Left cardiac atrium (tissue), 4 donors: ENCODE data around the gene EFCAB6. TPM values are rescaled to one million over a fixed set of nuclear protein-coding genes. Genes with fewer than 3 reads are reported as not detected.

ENCODE experiments used
- ATAC-seq, 2 donors: fragments of 200-7000 bp; cut with Tn5 transposase; one replicate each; pipeline ENCODE4 v1.9.1; 2020; ENCODE audit warnings: mild to moderate bottlenecking in 2 of 2, moderate library complexity in 2 of 2
- DNase-seq: peaks from one replicate; pipeline ENCODE4 v3.0.0-alpha.2; 2020
- intact Hi-C, 2 donors: fragments of 100-400 bp; cut with DNase I; formaldehyde crosslinking; loops; one replicate each; pipeline versions ENCODE4 v1.14.1 to v1.15.1; 2022 to 2023
- total RNA-seq, 2 donors: library from RNA; stranded (reverse); fragmentation: NEBNext Ultra II Directional; extraction: Animal tissue kit (Norgen Biotek cat#: 25700); gene quantifications; one replicate each; pipeline ENCODE4 v1.2.1, GENCODE V29; 2021
- donor health status: DM: no; HTN: yes; CAD: no.
- donor health status: DM: no; HTN: yes; CAD: no; lungs with severe emphysema.
- donor health status: DM: yes; HTN: yes; CAD: no.
- donor health status: Dilated cardiomyopathy.

The EFCAB6 gene
- total RNA-seq, 2 donors from 2014 or later, result 1.7 to 1.8 TPM

DNA sequence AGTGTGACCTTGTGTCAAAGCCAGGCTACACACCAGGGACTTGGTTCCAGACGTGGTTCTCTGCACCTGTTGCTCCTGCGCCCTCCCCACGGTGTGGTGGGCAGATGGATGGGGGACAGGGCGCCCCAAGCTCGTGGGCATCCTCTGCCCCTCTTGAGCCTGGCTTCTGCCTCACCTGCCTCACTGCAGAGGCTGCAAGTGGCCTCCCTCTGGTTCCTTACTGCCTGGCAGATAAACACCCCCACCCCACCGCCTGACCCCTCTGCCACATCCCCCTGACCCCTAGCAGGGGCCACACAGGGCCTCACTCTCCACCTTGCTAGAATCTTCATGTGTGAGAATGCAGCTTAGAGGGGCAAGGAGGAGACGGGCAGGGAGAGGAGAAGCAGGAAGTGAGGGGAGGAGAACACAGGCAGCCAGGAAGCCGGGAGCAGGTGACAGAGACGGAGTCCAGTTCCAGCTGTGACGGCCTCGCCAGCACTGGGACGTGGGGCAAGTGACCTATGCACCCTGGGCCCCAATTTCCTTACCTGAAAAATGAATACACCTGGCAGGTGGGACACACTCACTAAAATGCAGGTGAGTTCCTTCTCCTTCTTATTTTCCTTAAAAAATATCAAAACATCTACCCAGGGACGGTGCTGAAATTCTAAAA is 178.3 kb downstream of the EFCAB6 start:
- DNase-seq, result no peak
- intact Hi-C loops, result no loop called here
- no peak for ATAC-seq

DNA sequence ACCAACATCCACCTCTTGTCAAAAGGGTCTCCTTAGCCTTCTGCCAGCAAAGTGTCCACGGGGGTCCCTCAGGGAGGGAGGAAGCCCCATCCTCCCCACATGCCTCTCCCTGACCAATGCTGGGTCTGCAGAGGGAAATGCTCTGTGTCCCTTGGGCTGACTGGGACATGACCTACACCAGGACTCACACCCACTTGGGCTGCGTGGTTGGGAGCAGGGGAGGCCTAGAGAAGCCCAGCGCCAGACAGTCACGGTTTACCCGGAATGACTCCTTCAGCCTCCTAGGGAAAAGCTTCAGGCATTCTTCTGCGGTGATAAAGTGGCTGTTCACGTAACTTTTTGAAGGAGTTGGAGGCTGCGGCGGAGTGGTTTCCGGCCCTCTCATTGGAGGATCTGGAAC is 180.3 kb downstream of the EFCAB6 start:
- no peak for ATAC-seq
- no peak for DNase-seq
- intact Hi-C loops, result no loop called here

DNA sequence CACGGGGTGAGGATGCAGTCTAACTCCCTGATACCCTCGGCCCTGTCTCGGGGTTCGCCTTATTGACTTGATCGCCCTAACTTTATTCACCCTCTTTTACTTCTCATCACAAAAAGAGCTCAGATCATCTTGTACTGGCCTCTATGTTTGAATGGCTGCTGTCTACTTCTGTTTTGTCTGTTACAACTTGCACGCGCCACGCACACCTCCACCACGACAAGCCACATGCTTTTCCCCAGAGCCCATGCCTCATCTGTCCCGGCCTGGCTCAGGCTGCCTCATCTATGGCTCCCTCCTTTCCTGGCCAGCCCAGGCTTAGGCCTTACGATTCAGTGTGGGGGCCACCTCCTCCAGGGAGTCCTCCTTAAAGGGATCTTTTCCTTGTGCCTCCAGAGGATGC is 180.9 kb downstream of the EFCAB6 start:
- no peak for ATAC-seq
- intact Hi-C loops, result no loop called here

DNA sequence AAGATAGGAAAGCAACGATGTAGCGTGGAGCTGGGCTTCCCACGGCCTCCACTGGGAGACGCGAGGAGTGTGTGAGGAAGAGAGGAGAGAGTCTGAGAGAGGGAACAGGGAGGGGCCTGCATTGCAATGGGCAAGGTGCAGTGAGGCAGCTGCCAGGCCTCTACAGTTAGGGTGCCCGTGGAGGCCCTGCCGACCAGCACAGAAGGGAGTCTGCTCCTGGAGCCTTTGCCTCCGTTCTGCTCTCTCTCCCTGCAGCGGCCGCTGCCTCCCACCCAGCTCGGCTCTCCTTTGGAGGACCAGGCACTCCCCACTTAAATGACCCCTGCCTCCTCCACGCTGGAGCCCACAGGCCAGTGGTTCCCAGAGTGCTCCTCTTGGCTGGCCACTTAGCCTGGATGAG is 181.7 kb downstream of the EFCAB6 start:
- intact Hi-C loops, result no loop called here
- no peak for DNase-seq
- no peak for ATAC-seq

More for the DNA sequence above, 180.9 kb downstream of the EFCAB6 start:
- no peak for DNase-seq

DNA sequence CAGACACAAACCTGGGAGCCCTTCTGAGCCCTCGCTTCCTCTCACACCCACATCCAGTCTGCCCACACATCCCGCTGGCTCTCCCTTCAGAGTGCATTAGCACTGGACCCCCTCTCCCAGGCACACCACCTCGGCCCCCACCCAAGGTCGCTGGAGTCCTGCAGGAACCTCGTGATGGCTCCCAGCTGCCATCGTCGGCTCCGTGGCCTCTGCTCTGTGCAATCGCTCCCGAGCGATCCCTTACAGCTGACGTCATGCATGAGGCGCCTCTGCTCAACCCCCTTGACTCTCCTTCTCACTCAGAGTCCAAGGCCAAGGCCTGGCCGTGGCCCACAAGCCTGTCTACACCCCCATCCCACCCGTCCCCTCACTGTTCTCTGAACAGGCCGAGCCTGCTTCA is 183.9 kb downstream of the EFCAB6 start:
- ATAC-seq, result peak; percentile 70 to 78
- intact Hi-C loops, result no loop called here
- DNase-seq, result peak; percentile 55

DNA sequence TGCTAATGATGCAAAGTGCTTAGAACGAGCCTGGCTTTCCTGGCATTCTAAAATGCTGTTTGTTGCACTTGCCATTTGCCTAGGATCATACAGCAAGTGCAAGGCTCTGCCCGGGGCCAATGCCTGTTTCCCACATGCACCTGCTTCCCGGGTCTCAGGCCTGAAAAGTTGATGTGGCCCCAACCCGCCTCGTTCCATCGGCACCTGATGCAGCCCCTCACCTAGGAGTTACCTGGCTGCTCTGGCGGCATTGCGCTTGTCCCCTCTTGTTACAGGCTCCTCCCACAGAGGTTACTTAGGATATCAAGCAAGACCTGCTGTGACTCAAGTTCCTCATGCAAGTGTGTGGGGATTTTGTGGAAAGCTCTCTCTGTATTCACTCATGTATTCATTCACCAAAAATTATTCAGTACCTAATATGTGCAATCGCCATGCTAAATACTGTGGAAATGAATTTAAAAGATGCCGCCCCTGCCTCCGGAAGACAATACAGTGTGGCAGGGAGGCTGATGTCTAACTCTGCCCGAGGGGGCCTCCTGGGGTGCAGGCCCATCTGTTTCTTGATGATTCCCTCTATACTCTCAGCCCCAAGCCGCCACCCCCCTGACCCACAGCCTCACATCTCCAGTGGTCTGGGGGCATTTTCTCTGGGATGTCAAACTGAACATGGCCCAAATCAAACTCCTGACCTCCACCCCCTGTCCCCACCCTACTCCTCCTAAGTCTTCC is 184.5 kb downstream of the EFCAB6 start:
- ATAC-seq, result no peak
- intact Hi-C loops, result no loop called here
- no peak for DNase-seq

DNA sequence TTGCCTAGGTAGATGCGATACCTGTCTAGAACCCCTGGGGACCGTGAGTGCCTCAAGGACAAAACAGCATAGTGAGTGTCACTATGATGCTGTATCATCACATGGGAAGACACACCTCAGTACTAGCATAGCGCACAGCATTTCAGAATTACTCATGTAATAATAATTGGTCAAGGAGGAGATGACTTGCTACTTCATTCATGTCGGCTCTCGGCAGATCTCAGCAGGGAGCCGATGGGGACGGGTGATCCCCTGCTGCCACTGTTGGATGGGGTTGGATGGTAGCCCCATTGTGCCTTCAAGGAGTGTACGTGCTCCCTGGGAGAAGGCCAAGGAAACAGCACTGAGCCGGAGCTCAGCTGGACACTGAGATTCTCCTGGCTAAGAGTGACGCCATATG is 186.9 kb downstream of the EFCAB6 start:
- no peak for DNase-seq

DNA sequence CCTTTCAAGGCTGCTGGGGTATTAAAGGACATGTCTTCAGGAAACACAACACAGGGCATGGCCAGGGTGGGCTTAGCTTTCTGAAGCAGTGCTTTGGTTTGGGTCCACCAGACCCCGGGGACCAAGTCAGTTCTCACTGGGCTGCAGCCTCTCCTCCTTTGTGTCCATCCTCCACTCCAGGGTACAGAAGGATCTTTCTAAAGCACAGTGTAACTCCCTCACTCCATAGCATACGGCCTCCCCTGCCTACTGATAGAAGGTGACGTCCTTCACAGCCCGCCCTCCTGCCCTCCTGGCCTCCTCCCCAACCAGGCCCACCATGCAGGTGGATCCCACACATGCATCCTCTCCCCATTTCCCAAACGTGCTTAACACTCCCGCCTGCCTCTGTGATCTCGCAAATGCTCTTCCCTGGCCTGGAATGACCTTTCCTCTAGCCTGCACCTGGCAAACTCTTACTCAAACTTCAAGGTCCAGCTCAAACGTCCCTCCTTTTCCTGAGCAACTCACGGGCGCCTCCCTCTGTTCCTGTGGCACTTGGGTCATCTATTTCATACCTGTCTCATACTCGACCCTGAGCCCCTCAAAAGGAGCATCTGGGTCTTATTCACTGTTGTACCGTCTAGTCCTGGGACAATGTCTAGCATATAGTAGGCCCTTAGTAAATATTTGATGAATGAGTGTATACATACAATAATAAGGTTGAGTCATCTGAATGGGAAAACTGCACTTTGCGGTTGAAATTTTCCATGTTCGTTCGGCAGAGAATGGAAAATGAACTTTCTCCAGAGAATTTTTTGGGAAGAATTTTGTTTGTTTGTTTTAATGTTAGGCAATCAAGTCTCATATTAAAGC is 187.7 kb downstream of the EFCAB6 start:
- no peak for ATAC-seq
- intact Hi-C loops, result no loop called here

More for the DNA sequence above, 186.9 kb downstream of the EFCAB6 start:
- intact Hi-C loops, result no loop called here
- no peak for ATAC-seq

DNA sequence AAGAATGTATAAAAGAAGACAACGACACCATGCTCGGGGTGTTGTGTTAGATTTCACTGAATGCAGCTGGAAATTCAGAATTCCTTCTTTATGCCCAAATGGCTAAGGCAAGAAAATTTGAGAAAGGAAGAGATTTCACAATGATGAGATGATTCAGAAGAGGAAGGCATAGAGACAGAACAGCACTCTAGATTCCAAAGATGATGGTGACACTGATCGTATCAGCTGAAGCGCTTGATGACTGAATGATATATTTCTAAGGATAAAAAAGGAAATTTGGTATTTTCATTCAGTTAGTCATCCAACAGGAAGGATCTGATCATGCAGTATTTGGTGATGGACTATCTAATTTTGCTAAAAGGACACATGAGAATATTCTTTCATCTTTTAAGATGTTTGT is 189.2 kb downstream of the EFCAB6 start:
- intact Hi-C loops, result no loop called here
- no peak for DNase-seq
- ATAC-seq, result no peak

More for the DNA sequence above, 187.7 kb downstream of the EFCAB6 start:
- no peak for DNase-seq

DNA sequence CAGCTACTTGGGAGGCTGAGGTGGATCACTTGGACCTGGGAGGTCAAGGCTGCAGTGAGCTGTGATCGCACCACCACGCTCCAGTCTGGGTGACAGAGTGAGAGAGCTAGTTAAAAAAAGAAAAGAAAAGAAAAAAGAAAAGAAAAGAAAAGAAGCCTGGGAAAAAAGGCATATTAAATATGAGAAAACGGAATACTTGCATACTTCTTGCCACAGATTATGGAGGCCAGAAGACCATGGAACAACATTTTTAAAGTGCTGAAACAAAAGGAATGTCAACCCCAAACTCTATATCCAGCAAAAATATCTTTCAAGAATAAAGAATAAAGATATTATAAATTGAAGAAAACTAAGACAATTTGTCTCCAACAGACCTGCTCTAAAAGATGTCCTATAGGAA is 191.9 kb downstream of the EFCAB6 start:
- DNase-seq, result no peak
- ATAC-seq, result no peak
- intact Hi-C loops, result no loop called here

DNA sequence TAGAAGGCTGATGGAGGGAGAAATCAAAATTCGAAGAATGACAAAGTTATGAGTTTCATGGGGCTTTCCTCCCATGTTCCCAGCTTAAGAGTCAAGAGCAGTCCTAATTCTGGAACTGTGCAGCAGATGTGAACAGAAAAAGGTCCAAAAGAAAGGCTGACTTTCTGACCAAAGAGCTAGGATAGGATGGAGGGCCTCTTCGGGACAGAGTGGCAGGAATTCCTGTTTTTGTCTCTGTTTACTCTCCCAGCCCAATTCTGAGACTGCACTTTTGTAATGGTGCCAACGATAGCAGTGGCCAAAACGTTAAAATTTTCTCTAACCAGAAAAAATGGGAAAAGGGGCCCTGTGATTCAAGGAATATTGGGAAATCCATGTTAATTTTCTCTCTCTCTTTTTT is 193.6 kb downstream of the EFCAB6 start:
- intact Hi-C loops, result no loop called here
- DNase-seq, result no peak
- no peak for ATAC-seq

DNA sequence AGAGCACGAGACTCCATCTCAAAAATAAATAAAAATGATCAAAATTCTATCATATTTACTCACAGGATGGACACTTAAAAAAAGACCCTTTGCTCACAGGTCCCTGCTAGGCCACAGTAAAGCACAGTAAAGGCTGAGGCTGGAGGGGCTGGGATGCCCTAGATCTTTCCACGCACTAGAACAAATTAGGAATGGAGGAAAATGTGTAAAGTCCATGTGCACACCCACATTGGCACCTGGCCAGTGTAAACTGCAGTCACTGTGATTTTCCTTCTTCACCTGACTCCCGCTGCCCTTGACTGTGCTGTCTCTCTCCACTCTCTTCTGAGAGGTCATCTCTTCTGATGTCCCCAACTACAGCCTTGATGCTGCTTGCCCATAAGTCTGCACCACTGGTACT is 195.5 kb downstream of the EFCAB6 start:
- intact Hi-C loops, result no loop called here
- DNase-seq, result no peak
- ATAC-seq, result no peak

DNA sequence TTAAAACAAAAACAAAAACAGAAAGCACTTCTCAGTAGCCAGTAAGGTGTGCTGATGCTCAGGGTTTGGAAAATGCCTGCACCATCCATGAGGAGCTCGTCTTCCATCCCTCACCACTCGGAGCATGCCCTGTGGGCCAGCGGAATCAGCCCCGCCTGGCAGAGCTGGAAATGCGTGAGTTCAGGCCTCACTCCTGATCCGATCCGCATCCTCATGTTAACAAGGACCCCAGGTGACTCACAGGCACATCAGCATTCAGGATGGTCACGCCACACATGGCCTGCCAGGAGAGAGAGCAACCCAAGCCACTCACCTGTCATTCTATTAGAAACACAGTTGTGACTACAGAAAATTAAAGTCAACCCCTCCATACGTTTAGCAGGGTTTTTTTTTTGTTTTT is 211.8 kb downstream of the EFCAB6 start:
- no peak for DNase-seq
- ATAC-seq, result no peak
- intact Hi-C loops, result no loop called here

DNA sequence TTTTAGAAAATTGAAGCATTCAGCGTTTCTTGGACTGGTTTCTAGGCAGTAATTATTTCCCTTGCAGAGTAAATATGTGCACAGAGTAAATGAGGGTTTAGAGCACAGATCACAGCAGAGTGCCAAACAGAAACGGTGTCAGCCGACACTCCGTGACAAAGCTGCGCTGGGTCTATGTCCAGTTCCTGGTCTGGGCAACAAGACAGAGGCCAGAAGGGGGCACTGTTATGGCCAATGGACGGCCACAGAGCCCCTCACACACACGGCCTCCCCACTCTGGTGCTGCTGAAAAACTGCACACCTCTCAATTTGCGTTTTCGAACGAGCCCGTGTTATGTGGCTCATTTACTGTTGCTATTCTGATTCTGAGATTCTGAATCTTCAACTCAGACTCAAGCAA is 219.6 kb downstream of the EFCAB6 start:
- intact Hi-C loops, result no loop called here
- DNase-seq, result no peak
- no peak for ATAC-seq

DNA sequence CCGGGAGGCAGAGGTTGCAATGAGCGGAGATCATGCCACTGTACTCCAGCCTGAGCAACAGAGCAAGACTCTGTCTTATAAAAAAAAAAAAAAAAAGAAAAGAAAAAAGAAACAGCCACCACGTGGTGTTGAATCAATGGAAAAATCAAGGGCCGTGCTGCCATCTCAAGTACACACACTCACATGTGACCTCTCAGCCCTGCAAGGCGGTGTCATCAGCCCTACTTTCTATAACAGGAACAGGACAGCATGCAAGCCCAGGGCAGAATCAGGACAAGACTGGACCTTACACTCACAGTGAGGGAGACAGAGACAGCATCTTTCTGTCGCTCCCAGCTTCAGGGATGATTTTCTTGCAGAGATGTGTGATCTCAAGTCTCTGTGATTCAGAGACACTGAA is 220.7 kb downstream of the EFCAB6 start:
- ATAC-seq (no peak), DNase-seq (no peak)
- intact Hi-C loops, result no loop called here

DNA sequence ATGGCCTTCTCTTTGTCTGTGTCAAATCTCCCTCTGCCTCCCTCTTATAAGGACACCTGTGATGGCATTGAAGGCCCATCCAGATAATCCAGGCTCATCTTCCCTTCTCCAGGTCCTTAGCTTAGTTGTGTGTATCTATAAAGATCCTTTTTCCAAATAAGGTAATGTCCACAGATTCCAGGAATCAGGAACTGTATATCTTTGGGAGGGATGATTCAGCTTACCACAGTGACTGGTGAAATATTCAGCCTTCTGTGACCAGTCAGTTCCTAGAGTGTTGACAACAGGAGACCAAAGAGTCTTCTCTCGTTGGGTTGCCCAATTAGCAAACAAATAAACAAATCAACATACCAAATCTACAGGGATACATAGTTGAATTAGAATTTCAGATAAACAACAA is 224.5 kb downstream of the EFCAB6 start:
- ATAC-seq (no peak), DNase-seq (no peak)
- intact Hi-C loops, result no loop called here

DNA sequence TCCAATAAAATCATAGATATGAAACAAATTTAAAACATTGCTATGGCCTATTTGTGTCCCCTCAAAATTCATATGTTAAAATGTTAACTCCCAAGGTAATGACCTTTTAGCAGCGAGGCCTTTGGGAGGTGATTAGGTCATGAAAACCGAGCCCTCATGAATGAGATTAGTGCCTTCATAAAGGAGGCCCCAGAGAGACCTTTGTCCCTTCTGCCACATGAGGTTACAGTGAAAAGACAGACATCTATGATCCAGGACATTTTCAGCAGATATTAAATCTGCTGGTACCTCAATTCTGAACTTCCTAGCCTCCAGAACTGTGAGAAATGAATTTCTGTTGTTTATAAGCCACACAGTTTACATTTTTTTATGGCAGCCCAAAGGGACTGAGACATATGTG is 228.6 kb downstream of the EFCAB6 start:
- no peak for ATAC-seq
- DNase-seq, result no peak
- intact Hi-C loops, result no loop called here

DNA sequence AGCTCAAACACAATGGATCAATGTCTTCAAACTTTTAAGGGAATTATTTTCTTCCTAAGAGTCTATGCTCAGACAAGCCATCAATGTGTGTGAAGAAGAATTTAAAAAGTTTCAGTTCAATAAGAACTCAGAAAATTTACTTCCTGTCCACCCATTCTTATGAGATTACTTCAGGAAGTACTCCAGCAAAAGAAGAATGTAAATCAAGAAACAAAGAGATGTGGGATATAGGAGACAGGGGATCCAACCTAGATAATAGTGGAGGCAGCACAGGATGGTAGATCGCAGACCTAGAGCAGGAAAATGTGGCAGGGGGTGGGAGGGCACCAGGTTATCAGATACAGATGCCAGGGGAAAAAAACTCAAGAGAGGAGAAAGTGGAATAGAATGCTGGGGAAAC is 229.7 kb downstream of the EFCAB6 start:
- intact Hi-C loops, result no loop called here
- no peak for DNase-seq
- no peak for ATAC-seq

DNA sequence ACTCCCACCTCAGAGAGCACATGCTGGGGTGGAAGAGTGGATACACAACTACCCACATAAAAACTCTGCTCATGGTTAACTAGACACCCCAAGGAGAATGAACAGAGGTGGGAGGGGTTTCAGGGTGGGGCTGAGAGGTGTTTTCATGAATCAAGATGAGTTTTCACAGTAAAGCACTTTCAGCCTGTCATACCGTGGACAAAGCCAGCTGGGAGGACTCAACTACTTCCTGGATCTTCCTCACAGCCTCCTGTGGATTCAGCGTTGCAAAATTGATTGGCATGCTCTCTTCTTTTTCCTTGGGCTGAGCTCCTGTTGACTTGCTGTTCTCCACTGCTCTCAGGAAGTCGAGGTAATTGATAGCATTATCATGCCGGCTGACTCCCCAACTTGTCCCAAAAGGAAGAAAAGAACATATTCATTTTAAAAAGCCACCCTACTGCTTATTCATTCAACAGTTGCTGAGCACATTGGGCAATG is 231.8 kb downstream of the EFCAB6 start:
- no peak for ATAC-seq
- no peak for DNase-seq
- intact Hi-C loops, result no loop called here

DNA sequence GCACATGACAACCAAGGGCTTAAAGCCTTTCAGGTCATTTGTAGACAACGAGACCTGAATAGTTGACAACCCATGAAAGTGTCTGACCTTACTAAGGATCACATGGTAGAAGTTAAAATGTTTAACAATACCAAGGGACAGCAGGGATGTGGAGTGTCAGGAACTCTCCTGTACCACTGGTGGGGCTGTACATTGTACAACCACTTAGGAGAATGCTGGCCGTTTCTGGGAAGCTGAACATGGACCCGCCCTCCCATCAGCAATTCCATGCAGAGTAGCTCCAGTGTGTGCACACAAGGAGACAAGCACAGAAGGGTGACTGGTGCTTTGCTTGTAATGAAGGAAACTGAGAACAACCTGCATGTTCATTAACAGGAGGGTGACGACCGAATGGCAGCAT is 237.4 kb downstream of the EFCAB6 start:
- DNase-seq (no peak), ATAC-seq (no peak)
- intact Hi-C loops, result no loop called here
